Activated CD4-positive, alpha-beta T cell treated with anti-CD3 and anti-CD28 coated beads, Interleukin-2, amount 10 ng/mL, durations not matched to agents 24 days and 14 days (primary cell): ENCODE measurements around the gene HNF1A. TPM values are rescaled to one million over a fixed set of nuclear protein-coding genes. Genes with fewer than 3 reads are reported as not detected.
"Not testable (repeated sequence)": the region's sequence is repeated elsewhere in the genome, so short reads cannot be mapped to it uniquely, and the experiment has no call there.

Source experiments
- DNase-seq: peaks from one replicate; pipeline ENCODE4 v3.0.0; 2022
- H3K27ac Mint-ChIP-seq: one replicate; pipeline ENCODE4 v1.8.0; 2022; ENCODE audit warnings: mild to moderate bottlenecking, mixed read lengths
- H3K27me3 Mint-ChIP-seq: one replicate; pipeline ENCODE4 v1.8.0; 2022; ENCODE audit warnings: mixed read lengths
- H3K36me3 Mint-ChIP-seq: one replicate; pipeline ENCODE4 v1.8.0; 2022; ENCODE audit warnings: low read depth, mild to moderate bottlenecking, mixed read lengths
- H3K4me1 Mint-ChIP-seq: one replicate; pipeline ENCODE4 v1.8.0; 2021; ENCODE audit warnings: mixed read lengths
- H3K4me3 Mint-ChIP-seq: one replicate; pipeline ENCODE4 v1.8.0; 2022; ENCODE audit warnings: mild to moderate bottlenecking, moderate library complexity, mixed read lengths
- H3K9me3 Mint-ChIP-seq: one replicate; pipeline ENCODE4 v1.8.0; 2021; ENCODE audit warnings: mixed read lengths
- intact Hi-C: fragments of 100-400 bp; cut with micrococcal nuclease; formaldehyde crosslinking; loops from one replicate; pipeline ENCODE4 v1.15.1; 2023
- total RNA-seq: library from RNA; stranded (reverse); gene quantifications from 2 replicates; pipeline ENCODE4 v1.2.3, GENCODE V29; 2022

HNF1A gene
- total RNA-seq, 1 donor from 2014 or later = not detected

- Mint-ChIP-seq H3K9me3 (no peaks in the 10 kb centered on the region), H3K27me3 (peaks cover 24% of the 10 kb centered on the region), H3K4me3 (no peak overlapping the region), H3K36me3 (no peaks in the 10 kb centered on the region), H3K4me1 (peaks cover 24% of the 10 kb centered on the region), H3K27ac (no peak overlapping the region)
- intact Hi-C loops = no loop called here
- DNase-seq = no peak
These were observed 64.7 kb downstream of the HNF1A start for GRCh38 chr12:121043067-121043466.

- intact Hi-C loops, DNase-seq, H3K9me3 Mint-ChIP-seq, H3K27ac Mint-ChIP-seq, H3K36me3 Mint-ChIP-seq, H3K4me3 Mint-ChIP-seq: not testable (repeated sequence)
- H3K27me3 Mint-ChIP-seq = peaks cover 29% of the 10 kb centered on the region
- H3K4me1 Mint-ChIP-seq = peaks cover 13% of the 10 kb centered on the region
These were observed 69.1 kb downstream of the HNF1A start for GRCh38 chr12:121047400-121047799.

GRCh38 chr12:121048442-121048841, 70.1 kb downstream of the HNF1A start:
- DNase-seq = no peak
- Mint-ChIP-seq H3K4me1 (peaks cover 13% of the 10 kb centered on the region), H3K27me3 (peaks cover 23% of the 10 kb centered on the region), H3K9me3 (no peaks in the 10 kb centered on the region), H3K27ac (peak overlapping the region; percentile 67), H3K36me3 (no peaks in the 10 kb centered on the region), H3K4me3 (peak overlapping the region; percentile 72)
- intact Hi-C loops = no loop called here

GRCh38 chr12:121050725-121051124, 72.4 kb downstream of the HNF1A start:
- Mint-ChIP-seq H3K36me3 (no peaks in the 10 kb centered on the region), H3K27ac (no peak overlapping the region), H3K4me1 (peaks cover 2% of the 10 kb centered on the region), H3K4me3 (no peak overlapping the region), H3K9me3 (no peaks in the 10 kb centered on the region), H3K27me3 (peaks cover 8% of the 10 kb centered on the region)
- DNase-seq = no peak
- intact Hi-C loops = no loop called here

Other genes with a start within 250 kb of the HNF1A start
- 28.2 and 33.6 TPM in 2 replicates for gene SPPL3, start 74.2 kb upstream of the HNF1A start, total RNA-seq
- 32.5 and 35.3 TPM in 2 replicates for gene C12orf43, start 37.9 kb downstream of the HNF1A start, total RNA-seq
- gene OASL, start 60.7 kb downstream of the HNF1A start, total RNA-seq = 2.9 and 3.0 TPM in 2 replicates
- 6.2 and 7.0 TPM in 2 replicates for gene P2RX7, start 154.3 kb downstream of the HNF1A start, total RNA-seq
- 20.9 and 25.9 TPM in 2 replicates for gene P2RX4, start 231.6 kb downstream of the HNF1A start, total RNA-seq